SK-N-SH treated with all-trans-retinoic acid at 6 μM for 48 hours (cell line): ENCODE measurements around the gene ABCA13.

Experiments
- CREB5 ChIP-seq: fragments of 250-450 bp; sonication (Bioruptor Pico); IDR thresholded peaks from 2 replicates; pipeline ENCODE4 v1.5.1; 2020; ENCODE audit warnings: low read depth, mild to moderate bottlenecking, moderate library complexity
- GLIS3 ChIP-seq: fragments of 250-450 bp; sonication (Bioruptor Pico); IDR thresholded peaks from 2 replicates; pipeline ENCODE4 v1.5.0; 2020; ENCODE audit warnings: mild to moderate bottlenecking, moderate library complexity
- PATZ1 ChIP-seq: fragments of 250-450 bp; sonication (Bioruptor Pico); IDR thresholded peaks from 2 replicates; pipeline ENCODE4 v1.8.0; 2020; ENCODE audit warnings: mild to moderate bottlenecking, moderate library complexity, borderline replicate concordance
- RARB ChIP-seq: fragments of 250-450 bp; sonication (Bioruptor Pico); IDR thresholded peaks from 2 replicates; pipeline ENCODE4 v1.8.0; 2021; ENCODE audit warnings: mild to moderate bottlenecking, moderate library complexity
- TOX ChIP-seq: fragments of 250-450 bp; sonication (Bioruptor Pico); IDR thresholded peaks from 2 replicates; pipeline ENCODE4 v1.8.0; 2021; ENCODE audit warnings: mild to moderate bottlenecking, moderate library complexity, borderline replicate concordance
- TSHZ2 ChIP-seq: fragments of 250-450 bp; sonication (Bioruptor Pico); IDR thresholded peaks from 2 replicates; pipeline ENCODE4 v1.5.0; 2020; ENCODE audit warnings: mild to moderate bottlenecking, moderate library complexity
- ZFP30 ChIP-seq: fragments of 450-650 bp; formaldehyde crosslinking; IDR thresholded peaks from 2 replicates; pipeline ENCODE4 v1.5.0; 2022; ENCODE audit warnings: mild to moderate bottlenecking, moderate library complexity
- ZNF565 ChIP-seq: fragments of 450-650 bp; formaldehyde crosslinking; conservative IDR thresholded peaks from 2 replicates; pipeline ENCODE4 v1.5.0; 2020; ENCODE audit warnings: low read depth, mild to moderate bottlenecking, moderate library complexity
- ZNF70 ChIP-seq: fragments of 450-650 bp; formaldehyde crosslinking; IDR thresholded peaks from 2 replicates; pipeline ENCODE4 v1.5.0; 2020; ENCODE audit warnings: mild to moderate bottlenecking, moderate library complexity

- TF ChIP-seq GLIS3 (CRISPR knock-in tag), result no peak
- no peak for TF ChIP-seq RARB (CRISPR knock-in tag)
- TF ChIP-seq TSHZ2 (CRISPR knock-in tag), result no peak
- no peak for TF ChIP-seq CREB5 (CRISPR knock-in tag)
- no peak for TF ChIP-seq PATZ1 (CRISPR knock-in tag)
- no peak for TF ChIP-seq TOX (CRISPR knock-in tag)
- TF ChIP-seq ZFP30 (CRISPR knock-in tag), result no peak
- TF ChIP-seq ZNF70 (CRISPR knock-in tag), result no peak
- TF ChIP-seq ZNF565 (CRISPR knock-in tag), result no peak
Measured at GRCh38 chr7:48154792-48155413, 16.4 kb upstream of the ABCA13 start.
